Measurements from ENCODE around the gene UBQLN4. TPM values are rescaled to one million over a fixed set of nuclear protein-coding genes. Genes with fewer than 3 reads are reported as not detected.

UBQLN4 gene
- total and polyA plus RNA-seq, 9 of the 15 experiments (the other 6 are each of a cell fraction or from before 2014, with no cell fraction given), result 13.5 to 65.5 (median 37.0) TPM

- TF ChIP-seq PHTF2 (CRISPR knock-in tag; IDR thresholded peaks at IDR 0.05) (no peak), ATF3 (IDR thresholded peaks at IDR 0.05) (no peak), ATF3 (CRISPR knock-in tag; conservative IDR thresholded peaks at IDR 0.05) (peak; percentile 8; the same call in 1 of the 2 replicates), ZNF511 (CRISPR knock-in tag; IDR thresholded peaks at IDR 0.05) (0 out of 2 replicates have a peak, but pooled peaks have one; percentile 40), ZNF175 (CRISPR knock-in tag; IDR thresholded peaks at IDR 0.05; ENCODE audit: low read depth) (peak; percentile 81), ZC3H11A (IDR thresholded peaks at IDR 0.05; ENCODE audit: low read depth, low read length) (no peak), USF1 (CRISPR knock-in tag; IDR thresholded peaks at IDR 0.05) (no peak; the same call in 1 of the 2 replicates), HMG20B (CRISPR knock-in tag; IDR thresholded peaks at IDR 0.05) (no peak), RCOR1 (IDR thresholded peaks at IDR 0.05; ENCODE audit: borderline replicate concordance in 1 of 2, low read depth in 2 of 2, low read length in 2 of 2) (0 out of 4 replicates have a peak, but pooled peaks of 1 of the 2 experiments have one; percentile 43), POLR2AphosphoS5 (IDR thresholded peaks at IDR 0.05; ENCODE audit: control insufficient read depth, insufficient read depth, low read depth, low read length) (peak; percentile 59), ZNF174 (CRISPR knock-in tag; IDR thresholded peaks at IDR 0.05) (no peak), HNRNPL (IDR thresholded peaks at IDR 0.05; ENCODE audit: low read depth, low read length) (peak; percentile 61; the same call in 1 of the 2 replicates), ARID2 (IDR thresholded peaks at IDR 0.05) (0 out of 2 replicates have a peak, but pooled peaks have one; percentile 31), ZBED1 (IDR thresholded peaks at IDR 0.05) (no peak), SUPT5H (IDR thresholded peaks at IDR 0.05) (peak; percentile 81), FOXJ3 (CRISPR knock-in tag; IDR thresholded peaks at IDR 0.05) (no peak), NCOA2 (IDR thresholded peaks at IDR 0.05; ENCODE audit: partially characterized antibody in 2 of 2) (no peak), ARNT (IDR thresholded peaks at IDR 0.05) (0 out of 4 replicates have a peak, but pooled peaks have one; percentile 62 to 69), ZNF316 (IDR thresholded peaks at IDR 0.05) (no peak; the same call in 1 of the 2 replicates), HDAC3 (IDR thresholded peaks at IDR 0.05; ENCODE audit: borderline replicate concordance, partially characterized antibody) (peak; percentile 18), YY1 (IDR thresholded peaks at IDR 0.05; ENCODE audit: borderline replicate concordance in 1 of 3, control insufficient read depth in 1 of 3, extremely low read depth in 1 of 3, insufficient read depth in 3 of 3, insufficient read length in 1 of 3, insufficient replicate concordance in 2 of 3, low read depth in 1 of 3, low read length in 2 of 3) (peak in 2 of 3 experiments; percentile 69 to 75), TARDBP (IDR thresholded peaks at IDR 0.05) (peak; percentile 71), PHF20 (IDR thresholded peaks at IDR 0.05; ENCODE audit: partially characterized antibody) (peak; percentile 52), ZNF444 (CRISPR knock-in tag; IDR thresholded peaks at IDR 0.05) (no peak), SAFB (IDR thresholded peaks at IDR 0.05; ENCODE audit: borderline replicate concordance, low read depth, low read length) (no peak), RBBP5 (IDR thresholded peaks at IDR 0.05; ENCODE audit: borderline replicate concordance, insufficient read depth, low read length, poor library complexity, severe bottlenecking) (peak; percentile 89), CHCHD3 (CRISPR knock-in tag; IDR thresholded peaks at IDR 0.05) (0 out of 2 replicates have a peak, but pooled peaks have one; percentile 35), XRCC5 (IDR thresholded peaks at IDR 0.05; ENCODE audit: low read depth, low read length) (peak; percentile 64)
Measured at GRCh38 chr1:156054500-156055280, 1.1 kb upstream of the UBQLN4 start, which contains the start of gene LAMTOR2 (continued).
